ENCODE data around the gene MNAT1. TPM values are rescaled to one million over a fixed set of nuclear protein-coding genes. Genes with fewer than 3 reads are reported as not detected.

The MNAT1 gene
- total RNA-seq, 1 donor from 2014 or later = 39.1 TPM

- no peaks in the 10 kb centered on the region for H3K27me3 Mint-ChIP-seq (ENCODE audit: low read depth)
- H3K9me3 Mint-ChIP-seq = no peaks in the 10 kb centered on the region
- no peak within 1 kb of the TSS for H3K27ac Mint-ChIP-seq (ENCODE audit: unreplicated experiment)
- H3K4me1 Mint-ChIP-seq = peaks cover 15% of the 10 kb centered on the region
- TF ChIP-seq, protein P1, sequence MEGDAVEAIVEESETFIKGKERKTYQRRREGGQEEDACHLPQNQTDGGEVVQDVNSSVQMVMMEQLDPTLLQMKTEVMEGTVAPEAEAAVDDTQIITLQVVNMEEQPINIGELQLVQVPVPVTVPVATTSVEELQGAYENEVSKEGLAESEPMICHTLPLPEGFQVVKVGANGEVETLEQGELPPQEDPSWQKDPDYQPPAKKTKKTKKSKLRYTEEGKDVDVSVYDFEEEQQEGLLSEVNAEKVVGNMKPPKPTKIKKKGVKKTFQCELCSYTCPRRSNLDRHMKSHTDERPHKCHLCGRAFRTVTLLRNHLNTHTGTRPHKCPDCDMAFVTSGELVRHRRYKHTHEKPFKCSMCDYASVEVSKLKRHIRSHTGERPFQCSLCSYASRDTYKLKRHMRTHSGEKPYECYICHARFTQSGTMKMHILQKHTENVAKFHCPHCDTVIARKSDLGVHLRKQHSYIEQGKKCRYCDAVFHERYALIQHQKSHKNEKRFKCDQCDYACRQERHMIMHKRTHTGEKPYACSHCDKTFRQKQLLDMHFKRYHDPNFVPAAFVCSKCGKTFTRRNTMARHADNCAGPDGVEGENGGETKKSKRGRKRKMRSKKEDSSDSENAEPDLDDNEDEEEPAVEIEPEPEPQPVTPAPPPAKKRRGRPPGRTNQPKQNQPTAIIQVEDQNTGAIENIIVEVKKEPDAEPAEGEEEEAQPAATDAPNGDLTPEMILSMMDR (conservative IDR thresholded peaks at IDR 0.05) = no peak
- H3K36me3 Mint-ChIP-seq (ENCODE audit: low read depth) = no peaks in the 10 kb centered on the region
- peak; percentile 81 for DNase-seq (ENCODE audit: low read depth, low spot score)
- no peak within 1 kb of the TSS for H3K4me3 Mint-ChIP-seq
Observed at GRCh38 chr14:60980811-60981632, 246.5 kb downstream of the MNAT1 start, which contains the start of the genes SLC38A6 and TRMT5. Gene SLC38A6 (plus strand): TSS chr14:60981245. CDS start chr14:60981278, 33 bp downstream. Gene TRMT5 (minus strand): TSS chr14:60981079. CDS start chr14:60980973, 106 bp downstream.

DNA sequence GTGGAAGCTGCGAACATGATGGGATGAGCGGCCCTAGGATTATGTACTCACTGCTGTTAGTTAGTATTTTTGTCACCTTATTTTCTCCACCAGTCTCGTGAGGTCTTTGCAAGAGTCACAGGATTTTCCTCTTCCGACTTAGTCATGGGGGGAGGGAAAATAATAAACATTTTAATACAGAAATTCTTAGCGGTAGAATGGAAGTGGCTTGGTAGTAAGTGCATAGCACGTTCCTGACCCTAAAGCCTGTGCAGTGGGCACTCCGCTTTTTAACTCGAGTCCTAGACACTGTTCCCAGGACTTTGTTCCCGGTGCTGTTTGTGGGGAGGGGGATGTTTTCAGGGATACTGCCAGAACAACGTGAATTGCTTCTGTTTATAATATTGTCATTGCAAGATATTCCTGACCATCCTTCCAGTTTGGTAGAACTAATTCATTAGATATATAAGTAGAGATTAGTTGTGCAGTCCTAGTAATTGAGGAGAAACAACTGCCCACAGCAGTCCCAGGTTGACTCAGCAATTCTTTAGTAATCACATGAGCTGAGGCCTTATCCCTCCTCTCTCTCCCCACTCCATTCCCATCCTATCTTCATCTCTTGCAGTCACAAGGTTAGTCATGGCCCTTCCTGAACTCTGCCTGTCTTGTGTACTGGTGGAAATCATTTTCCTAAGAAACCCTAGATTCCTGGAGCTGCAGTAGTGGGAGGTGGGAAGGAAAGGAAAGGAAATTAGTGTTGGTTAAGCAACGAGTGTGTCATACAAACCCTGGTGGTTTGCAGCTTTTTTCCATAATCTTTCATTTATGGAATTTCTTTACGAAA lies 247.3 kb downstream of the MNAT1 start:
- Mint-ChIP-seq H3K4me1 (peaks cover 15% of the 10 kb centered on the region), H3K27ac (ENCODE audit: unreplicated experiment) (no peak overlapping the region), H3K9me3 (no peaks in the 10 kb centered on the region), H3K4me3 (no peak overlapping the region), H3K36me3 (ENCODE audit: low read depth) (no peaks in the 10 kb centered on the region), H3K27me3 (ENCODE audit: low read depth) (no peaks in the 10 kb centered on the region)
- no peak for DNase-seq (ENCODE audit: low read depth, low spot score)
- TF ChIP-seq, protein P1 (conservative IDR thresholded peaks at IDR 0.05) = no peak

- peaks cover 5% of the 10 kb centered on the region for H3K4me1 Mint-ChIP-seq
- H3K9me3 Mint-ChIP-seq = no peaks in the 10 kb centered on the region
- no peak for DNase-seq (ENCODE audit: low read depth, low spot score)
- H3K4me3 Mint-ChIP-seq = no peak overlapping the region
- TF ChIP-seq, protein P1 (conservative IDR thresholded peaks at IDR 0.05) = no peak
- H3K36me3 Mint-ChIP-seq (ENCODE audit: low read depth) = no peaks in the 10 kb centered on the region
- no peaks in the 10 kb centered on the region for H3K27me3 Mint-ChIP-seq (ENCODE audit: low read depth)
- no peak overlapping the region for H3K27ac Mint-ChIP-seq (ENCODE audit: unreplicated experiment)
Observed at GRCh38 chr14:60984196-60984595, 249.6 kb downstream of the MNAT1 start.

DNA sequence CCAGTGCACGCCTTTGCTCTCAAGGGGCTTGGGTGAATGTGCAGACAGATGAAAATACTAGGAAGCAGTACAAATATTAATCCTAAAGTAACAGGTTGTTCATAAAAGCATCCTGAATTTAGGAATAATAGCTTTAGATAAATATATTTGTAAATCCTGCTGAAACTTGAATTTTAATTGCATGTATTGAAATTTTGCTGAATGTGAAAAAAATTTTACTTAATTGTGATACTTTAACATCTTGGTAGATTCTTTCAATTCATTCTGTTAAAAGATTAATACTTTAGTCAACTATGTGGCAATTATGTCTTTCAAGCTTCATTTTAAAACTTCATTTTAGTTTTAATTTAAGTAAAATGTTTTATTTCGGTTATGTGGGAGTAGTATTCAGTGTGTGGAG lies 251.9 kb downstream of the MNAT1 start:
- Mint-ChIP-seq H3K27ac (ENCODE audit: unreplicated experiment) (no peak overlapping the region), H3K4me3 (no peak overlapping the region), H3K4me1 (no peaks in the 10 kb centered on the region), H3K27me3 (ENCODE audit: low read depth) (no peaks in the 10 kb centered on the region), H3K9me3 (no peaks in the 10 kb centered on the region), H3K36me3 (ENCODE audit: low read depth) (no peaks in the 10 kb centered on the region)
- no peak for DNase-seq (ENCODE audit: low read depth, low spot score)
- TF ChIP-seq, protein P1 (conservative IDR thresholded peaks at IDR 0.05) = no peak

- no peaks in the 10 kb centered on the region for H3K27me3 Mint-ChIP-seq (ENCODE audit: low read depth)
- DNase-seq (ENCODE audit: low read depth, low spot score) = no peak
- H3K27ac Mint-ChIP-seq (ENCODE audit: unreplicated experiment) = no peak overlapping the region
- no peaks in the 10 kb centered on the region for H3K36me3 Mint-ChIP-seq (ENCODE audit: low read depth)
- TF ChIP-seq, protein P1 (conservative IDR thresholded peaks at IDR 0.05) = no peak
- H3K4me1 Mint-ChIP-seq = no peaks in the 10 kb centered on the region
- H3K9me3 Mint-ChIP-seq = no peaks in the 10 kb centered on the region
- H3K4me3 Mint-ChIP-seq = no peak overlapping the region
Observed at GRCh38 chr14:60989599-60989998, 255.0 kb downstream of the MNAT1 start.

Data from neural crest cell (in vitro differentiated cells).